Hindlimb muscle (tissue), 1 donor: ENCODE data around the gene EDARADD. TPM values are rescaled to one million over a fixed set of nuclear protein-coding genes. Genes with fewer than 3 reads are reported as not detected.

ENCODE experiments used
- DNase-seq: peaks from one replicate; pipeline ENCODE4 v3.0.0-alpha.2; 2013
- polyA plus RNA-seq: library from polyadenylated mRNA; unstranded; fragments of 120-200 nt; gene quantifications from one replicate; pipeline ENCODE4 v1.2.1, GENCODE V29; 2013; ENCODE audit not compliant: insufficient read length

The EDARADD gene
- polyA plus RNA-seq, 1 donor: 0.19 TPM

GRCh38 chr1:236394879-236395229, 768 bp downstream of the EDARADD start:
- DNase-seq: no peak

GRCh38 chr1:236395230-236395946, 1.3 kb downstream of the EDARADD start:
- peak; percentile 10 for DNase-seq

GRCh38 chr1:236395947-236396664, 2.0 kb downstream of the EDARADD start:
- no peak for DNase-seq

GRCh38 chr1:236396665-236397043, 2.6 kb downstream of the EDARADD start:
- no peak for DNase-seq

GRCh38 chr1:236397173-236397759, 3.2 kb downstream of the EDARADD start:
- no peak for DNase-seq

GRCh38 chr1:236398538-236398937, 4.5 kb downstream of the EDARADD start:
- no peak for DNase-seq

GRCh38 chr1:236400061-236400603, 6.0 kb downstream of the EDARADD start:
- no peak for DNase-seq

- DNase-seq: no peak
These were observed 7.6 kb downstream of the EDARADD start for GRCh38 chr1:236401698-236402097.

- DNase-seq: no peak
These were observed 10.0 kb downstream of the EDARADD start for GRCh38 chr1:236403905-236404696.

GRCh38 chr1:236407059-236407458, 13.0 kb downstream of the EDARADD start:
- DNase-seq: no peak

GRCh38 chr1:236413688-236414087, 19.6 kb downstream of the EDARADD start:
- DNase-seq: no peak

GRCh38 chr1:236416165-236416564, 22.1 kb downstream of the EDARADD start:
- no peak for DNase-seq

- DNase-seq: no peak
These were observed 23.2 kb downstream of the EDARADD start for GRCh38 chr1:236417336-236417735.

- no peak for DNase-seq
These were observed 25.4 kb downstream of the EDARADD start for GRCh38 chr1:236419502-236419901.

GRCh38 chr1:236421022-236421421, 26.9 kb downstream of the EDARADD start:
- no peak for DNase-seq

- DNase-seq: no peak
These were observed 27.9 kb downstream of the EDARADD start for GRCh38 chr1:236421850-236422516.

GRCh38 chr1:236422517-236422876, 28.4 kb downstream of the EDARADD start:
- DNase-seq: no peak

GRCh38 chr1:236425031-236425663, 31.1 kb downstream of the EDARADD start:
- DNase-seq: no peak

- DNase-seq: no peak
These were observed 32.1 kb downstream of the EDARADD start for GRCh38 chr1:236426215-236426614.

GRCh38 chr1:236429715-236430274, 35.7 kb downstream of the EDARADD start:
- DNase-seq: no peak

- DNase-seq: no peak
These were observed 39.8 kb downstream of the EDARADD start for GRCh38 chr1:236433819-236434315.
